Activated CD4-positive, alpha-beta T cell treated with anti-CD3 and anti-CD28 coated beads for 1 hour (primary cell): ENCODE data around the gene MAML1.

Experiments
- DNase-seq: peaks from one replicate; pipeline ENCODE4 v3.0.0-alpha.2; 2020

MAML1 gene

GRCh38 chr5:179805070-179805528, 72.5 kb downstream of the MAML1 start:
- no peak for DNase-seq

GRCh38 chr5:179805529-179806249, 73.1 kb downstream of the MAML1 start:
- DNase-seq, result no peak

GRCh38 chr5:179806250-179807048, 73.8 kb downstream of the MAML1 start, which contains the start of gene MGAT4B:
TSS of gene MGAT4B (minus strand) at chr5:179806866. CDS start at chr5:179806583, 283 bp downstream.
- peak; percentile 40 for DNase-seq

GRCh38 chr5:179812135-179812825, 79.7 kb downstream of the MAML1 start:
- DNase-seq, result no peak

GRCh38 chr5:179812997-179813607, 80.5 kb downstream of the MAML1 start:
- no peak for DNase-seq

- DNase-seq, result no peak
Measured at GRCh38 chr5:179814090-179814489, 81.5 kb downstream of the MAML1 start.

GRCh38 chr5:179815491-179816249, 83.0 kb downstream of the MAML1 start:
- no peak for DNase-seq

DNA sequence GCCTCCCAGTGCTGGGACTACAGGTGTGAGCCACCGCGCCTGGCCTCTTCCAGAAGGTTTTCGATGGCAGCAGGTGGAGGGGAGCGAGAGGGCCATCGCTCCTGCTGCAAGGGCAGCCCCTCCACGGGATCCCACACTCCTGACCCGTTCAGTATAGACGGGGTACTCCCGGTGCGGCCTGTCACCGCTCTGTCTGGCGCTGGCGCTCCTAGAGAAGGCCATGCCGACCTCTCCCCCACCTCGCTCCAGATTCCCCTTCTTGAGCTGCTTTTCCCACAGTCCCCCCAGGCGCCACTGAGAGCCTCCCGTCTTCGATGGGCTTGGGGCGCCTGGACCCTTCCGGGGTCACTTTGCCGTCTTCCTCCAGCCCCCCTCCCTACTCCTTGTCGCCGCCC, 83.8 kb downstream of the MAML1 start:
- DNase-seq, result no peak

GRCh38 chr5:179816796-179817469, 84.3 kb downstream of the MAML1 start:
- no peak for DNase-seq

DNA sequence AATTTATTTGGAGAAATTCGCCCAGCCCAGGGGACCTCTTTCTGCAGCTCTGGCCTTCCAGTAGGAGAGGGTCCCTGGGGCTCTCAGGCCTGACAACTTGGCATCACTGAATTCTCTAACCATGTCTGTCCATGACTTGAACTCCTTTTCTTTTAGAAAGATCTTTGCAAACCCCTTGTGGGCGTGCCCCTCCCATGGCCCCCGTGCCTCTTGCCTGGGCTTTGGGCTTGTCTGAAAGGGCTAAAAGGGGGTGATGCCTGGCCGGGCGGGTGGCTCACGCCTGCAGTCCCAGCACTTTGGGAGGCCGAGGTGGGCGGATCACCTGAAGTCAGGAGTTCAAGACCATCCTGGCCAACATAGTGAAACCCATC, 84.8 kb downstream of the MAML1 start:
- DNase-seq, result no peak

- no peak for DNase-seq
Measured at GRCh38 chr5:179817890-179818745, 85.5 kb downstream of the MAML1 start.

- DNase-seq, result peak; percentile 75
Measured at GRCh38 chr5:179818746-179819295, 86.2 kb downstream of the MAML1 start.

GRCh38 chr5:179819296-179820126, 86.9 kb downstream of the MAML1 start:
- DNase-seq, result no peak

GRCh38 chr5:179820127-179820482, 87.5 kb downstream of the MAML1 start:
- DNase-seq, result no peak

- DNase-seq, result peak; percentile 76
Measured at GRCh38 chr5:179820483-179821297, 88.1 kb downstream of the MAML1 start, which contains the start of gene SQSTM1. TSS of gene SQSTM1 (plus strand) at chr5:179820905. CDS start at chr5:179820937, 32 bp downstream.

GRCh38 chr5:179821298-179822058, 88.9 kb downstream of the MAML1 start:
- DNase-seq, result peak; percentile 71

DNA sequence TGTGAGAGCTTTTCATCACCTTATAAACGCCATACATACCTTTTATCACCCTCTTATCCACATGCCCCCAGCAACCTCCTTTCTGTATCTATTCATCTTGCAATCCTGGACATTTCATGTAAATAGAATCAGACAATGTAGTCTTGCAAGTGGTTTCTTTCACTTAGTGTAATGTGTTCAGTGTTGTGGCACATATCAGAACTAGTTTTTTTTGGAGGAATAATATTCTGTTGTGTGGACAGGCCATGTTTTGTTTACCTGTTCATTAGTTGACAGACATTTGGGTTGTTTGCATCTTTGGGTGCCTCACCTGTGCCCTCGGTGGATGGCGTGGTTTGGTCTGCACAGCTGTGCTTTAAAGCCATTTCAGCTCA, 89.4 kb downstream of the MAML1 start:
- DNase-seq, result no peak
